HEK293 (cell line): Measurements from ENCODE around the gene TCF3.

ENCODE experiments used
- CTCF ChIA-PET: fragments of 350-600 bp; formaldehyde crosslinking; extraction: SDS; loops from one replicate; lab custom pipeline; 2021; ENCODE audit warnings: antibody characterized with exemption; lab: Yijun Ruan, JAX
- POLR2A ChIA-PET: fragments of 300-600 bp; formaldehyde crosslinking; extraction: SDS; loops from one replicate; lab custom pipeline; 2020; ENCODE audit warnings: antibody characterized with exemption, inconsistent platforms; lab: Yijun Ruan, JAX
- H3K27ac ChIP-seq: fragments of 200-500 bp; sonication (Bioruptor generic); 2 replicates; pipeline ENCODE4 v1.5.1; 2014; ENCODE audit warnings: low read depth, low read length, control low read depth, inconsistent platforms; ENCODE audit errors: extremely low read depth
- H3K36me3 ChIP-seq, 2 experiments: fragments of 200-500 bp in 1 of 2; sonication (Bioruptor generic) in 1 of 2; 1 replicate in 1 of 2; 2 replicates in 1 of 2; pipeline ENCODE4 v1.5.1; 2014 to 2017; ENCODE audit warnings: inconsistent platforms in 2 of 2, low read length in 2 of 2; ENCODE audit not compliant: control insufficient read depth in 2 of 2, insufficient read depth in 1 of 2
- H3K4me1 ChIP-seq: fragments of 200-500 bp; sonication (Bioruptor generic); 2 replicates; pipeline ENCODE4 v1.5.1; 2014; ENCODE audit warnings: mild to moderate bottlenecking, low read length, inconsistent platforms; ENCODE audit not compliant: control insufficient read depth, insufficient read depth
- H3K4me3 ChIP-seq: 2 replicates; pipeline ENCODE4 v1.5.1; 2011; ENCODE audit warnings: low read depth, mild to moderate bottlenecking, control low read depth, low read length, moderate library complexity
- H3K9me3 ChIP-seq: fragments of 200-500 bp; sonication (Bioruptor generic); 2 replicates; pipeline ENCODE4 v1.5.1; 2014; ENCODE audit warnings: low read depth, low read length, inconsistent platforms; ENCODE audit not compliant: control insufficient read depth, insufficient read depth
- GLIS1 ChIP-seq: fragments of 450-650 bp; formaldehyde crosslinking; IDR thresholded peaks from 2 replicates; pipeline ENCODE4 v1.5.1; 2016; ENCODE audit warnings: missing biosample characterization, missing genetic modification characterization
- HIC1 ChIP-seq: fragments of 450-650 bp; formaldehyde crosslinking; IDR thresholded peaks from 2 replicates; pipeline ENCODE4 v1.5.1; 2016; ENCODE audit warnings: missing biosample characterization, missing genetic modification characterization
- IKZF3 ChIP-seq: fragments of 450-650 bp; IDR thresholded peaks from 2 replicates; pipeline ENCODE4 v1.5.0; 2018; ENCODE audit warnings: missing biosample characterization, mild to moderate bottlenecking, missing genetic modification characterization, moderate library complexity
- INSM2 ChIP-seq: fragments of 450-650 bp; formaldehyde crosslinking; IDR thresholded peaks from 2 replicates; pipeline ENCODE4 v1.5.1; 2016; ENCODE audit warnings: missing biosample characterization, missing genetic modification characterization
- KLF10 ChIP-seq: fragments of 450-650 bp; IDR thresholded peaks from 2 replicates; pipeline ENCODE4 v1.5.1; 2018; ENCODE audit warnings: missing biosample characterization, mild to moderate bottlenecking, missing genetic modification characterization
- TCF7L2 ChIP-seq: IDR thresholded peaks from 2 replicates; pipeline ENCODE4 v1.6.1; 2011; ENCODE audit warnings: low read depth, mild to moderate bottlenecking, inconsistent platforms, low read length, moderate library complexity, borderline replicate concordance
- YY2 ChIP-seq: fragments of 450-650 bp; formaldehyde crosslinking; IDR thresholded peaks from 2 replicates; pipeline ENCODE4 v1.5.1; 2016; ENCODE audit warnings: missing biosample characterization, missing genetic modification characterization
- ZBTB20 ChIP-seq: fragments of 450-650 bp; formaldehyde crosslinking; IDR thresholded peaks from 2 replicates; pipeline ENCODE4 v1.5.1; 2016; ENCODE audit warnings: missing biosample characterization, missing genetic modification characterization
- ZFP37 ChIP-seq: fragments of 450-650 bp; formaldehyde crosslinking; IDR thresholded peaks from 2 replicates; pipeline ENCODE4 v1.5.1; 2016; ENCODE audit warnings: missing biosample characterization, missing genetic modification characterization
- ZFP69B ChIP-seq: fragments of 450-650 bp; formaldehyde crosslinking; IDR thresholded peaks from 2 replicates; pipeline ENCODE4 v1.5.1; 2016; ENCODE audit warnings: missing biosample characterization, missing genetic modification characterization
- ZIC2 ChIP-seq: fragments of 450-650 bp; formaldehyde crosslinking; IDR thresholded peaks from 2 replicates; pipeline ENCODE4 v1.5.1; 2016; ENCODE audit warnings: missing biosample characterization, missing genetic modification characterization
- ZNF121 ChIP-seq: fragments of 450-650 bp; formaldehyde crosslinking; IDR thresholded peaks from 2 replicates; pipeline ENCODE4 v1.5.1; 2016; ENCODE audit warnings: missing biosample characterization, missing genetic modification characterization
- ZNF155 ChIP-seq: fragments of 450-650 bp; formaldehyde crosslinking; IDR thresholded peaks from 2 replicates; pipeline ENCODE4 v1.5.1; 2016; ENCODE audit warnings: missing biosample characterization, missing genetic modification characterization
- ZNF2 ChIP-seq: fragments of 450-650 bp; formaldehyde crosslinking; IDR thresholded peaks from 2 replicates; pipeline ENCODE4 v1.5.1; 2016; ENCODE audit warnings: missing biosample characterization, missing genetic modification characterization
- ZNF280D ChIP-seq: fragments of 450-650 bp; formaldehyde crosslinking; IDR thresholded peaks from 2 replicates; pipeline ENCODE4 v1.5.1; 2016; ENCODE audit warnings: missing biosample characterization, missing genetic modification characterization
- ZNF341 ChIP-seq: fragments of 450-650 bp; formaldehyde crosslinking; IDR thresholded peaks from 2 replicates; pipeline ENCODE4; 2016; ENCODE audit warnings: low read depth, missing biosample characterization, missing genetic modification characterization
- ZNF366 ChIP-seq: fragments of 450-650 bp; formaldehyde crosslinking; conservative IDR thresholded peaks from 2 replicates; pipeline ENCODE4 v1.5.1; 2016; ENCODE audit warnings: missing biosample characterization, missing genetic modification characterization
- ZNF391 ChIP-seq: fragments of 450-650 bp; formaldehyde crosslinking; IDR thresholded peaks from 2 replicates; pipeline ENCODE4 v1.5.1; 2016; ENCODE audit warnings: low read depth, missing biosample characterization, missing genetic modification characterization, borderline replicate concordance
- ZNF529 ChIP-seq: fragments of 450-650 bp; formaldehyde crosslinking; IDR thresholded peaks from 2 replicates; pipeline ENCODE4 v1.5.1; 2017; ENCODE audit warnings: missing genetic modification characterization, missing biosample characterization; ENCODE audit not compliant: insufficient replicate concordance
- ZNF600 ChIP-seq: fragments of 450-650 bp; formaldehyde crosslinking; IDR thresholded peaks from 2 replicates; pipeline ENCODE4 v1.5.1; 2016; ENCODE audit warnings: missing biosample characterization, missing genetic modification characterization
- ZNF701 ChIP-seq: fragments of 450-650 bp; formaldehyde crosslinking; IDR thresholded peaks from 2 replicates; pipeline ENCODE4 v1.5.1; 2016; ENCODE audit warnings: missing biosample characterization, missing genetic modification characterization
- ZNF776 ChIP-seq: fragments of 450-650 bp; formaldehyde crosslinking; IDR thresholded peaks from 2 replicates; pipeline ENCODE4 v1.5.0; 2017; ENCODE audit warnings: missing biosample characterization, missing genetic modification characterization, borderline replicate concordance
- TF ChIP-seq, protein P1 (sequence below): fragments of 450-650 bp; formaldehyde crosslinking; IDR thresholded peaks from 2 replicates; pipeline ENCODE4 v1.5.1; 2016; ENCODE audit warnings: missing biosample characterization, missing genetic modification characterization
- TF ChIP-seq, protein P2 (sequence below): fragments of 450-650 bp; formaldehyde crosslinking; IDR thresholded peaks from 2 replicates; pipeline ENCODE4 v1.5.1; 2016; ENCODE audit warnings: missing biosample characterization, missing genetic modification characterization

Gene TCF3

GRCh38 chr19:1606138-1606651 is 46.2 kb downstream of the TCF3 start:
- ChIA-PET CTCF (interaction anchor here (0.5 to 2.1 kb wide), 11 partner anchors 9 to 442 kb away, joined by 3 to 6 read pairs (median 3); no protein-coding TSS in a partner anchor), POLR2A (interaction anchor here (1.4 to 2.1 kb wide), 4 partner anchors 13 to 46 kb away, joined by 4 to 27 read pairs (median 8); partner anchors contain the start of genes MBD3 and TCF3)
- Histone ChIP-seq H3K36me3 (peaks cover 0 to 31% of the 10 kb centered on the region in 2 experiments; a peak in 2 of 3 replicates), H3K4me1 (no peaks in the 10 kb centered on the region), H3K9me3 (no peaks in the 10 kb centered on the region), H3K4me3 (peak overlapping the region; percentile 53), H3K27ac (peak overlapping the region; percentile 47)
- TF ChIP-seq ZNF366 (tag by site-specific recombination) (peak; percentile 59; the same call in 1 of the 2 replicates), IKZF3 (peak; percentile 9; the same call in 1 of the 2 replicates), ZNF121 (tag by site-specific recombination) (peak; percentile 29; the same call in 1 of the 2 replicates), HIC1 (tag by site-specific recombination) (0 out of 2 replicates have a peak, but pooled peaks have one; percentile 31), ZNF529 (tag by site-specific recombination) (no peak), ZFP69B (tag by site-specific recombination) (no peak; the same call in 1 of the 2 replicates), TCF7L2 (no peak), ZFP37 (0 out of 2 replicates have a peak, but pooled peaks have one; percentile 25), ZNF280D (tag by site-specific recombination) (peak; percentile 86), YY2 (tag by site-specific recombination) (0 out of 2 replicates have a peak, but pooled peaks have one; percentile 16), INSM2 (peak; percentile 45; the same call in 1 of the 2 replicates), ZNF2 (tag by site-specific recombination) (0 out of 2 replicates have a peak, but pooled peaks have one; percentile 1), ZNF341 (tag by site-specific recombination) (0 out of 2 replicates have a peak, but pooled peaks have one; percentile 3)
- TF ChIP-seq, protein P1, sequence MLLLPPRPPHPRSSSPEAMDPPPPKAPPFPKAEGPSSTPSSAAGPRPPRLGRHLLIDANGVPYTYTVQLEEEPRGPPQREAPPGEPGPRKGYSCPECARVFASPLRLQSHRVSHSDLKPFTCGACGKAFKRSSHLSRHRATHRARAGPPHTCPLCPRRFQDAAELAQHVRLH: peak; percentile 88

DNA sequence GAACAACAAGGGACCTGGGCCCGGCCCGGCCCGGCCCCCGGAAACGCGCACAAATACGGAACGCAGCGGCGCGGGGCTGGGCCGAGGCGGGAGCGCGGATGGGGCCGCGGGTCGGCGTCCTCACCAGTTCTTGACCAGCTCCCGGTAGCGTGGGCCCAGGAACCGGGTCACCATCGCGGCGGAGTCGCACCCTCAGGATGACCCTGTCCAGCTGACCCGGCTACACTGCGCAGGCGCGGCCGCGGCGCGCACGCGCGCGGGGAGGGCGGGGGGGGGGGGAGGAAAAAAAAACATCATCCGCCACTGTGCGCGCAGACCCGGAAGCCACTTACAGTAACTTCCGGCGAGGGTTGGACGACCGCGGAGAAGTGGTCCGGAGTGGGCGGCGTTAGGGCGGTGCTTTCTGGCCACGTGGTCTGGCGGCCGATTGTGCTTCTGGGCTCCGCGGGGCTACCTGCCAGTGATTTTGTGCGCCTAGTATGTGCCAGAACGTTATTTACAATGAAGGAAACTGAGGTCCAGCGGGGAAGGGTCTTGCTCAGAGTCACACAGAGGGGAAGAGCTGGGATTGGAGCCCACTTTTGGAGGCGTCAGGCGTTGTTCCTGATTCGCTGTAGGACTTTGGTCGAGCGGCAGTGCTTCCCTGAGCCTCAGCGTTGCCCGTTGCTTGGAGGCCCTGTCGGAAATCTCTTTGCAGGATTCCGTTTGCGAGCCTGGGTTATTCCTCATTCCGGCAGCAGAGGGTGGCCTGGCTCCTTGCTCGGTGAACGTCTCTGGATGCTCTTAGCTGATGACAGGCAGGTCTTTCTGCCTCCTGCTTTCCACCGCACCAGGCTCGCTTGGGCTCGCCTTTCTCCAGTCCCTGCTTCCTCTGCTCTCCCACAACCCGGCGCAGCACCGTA is 46.9 kb downstream of the TCF3 start, which contains the start of gene UQCR11:
Gene UQCR11 (minus strand): TSS at position 227 of the 902 bp plus-strand sequence. CDS start 53 bp downstream, at position 174.
- no peaks in the 10 kb centered on the region for H3K4me1 ChIP-seq
- no peaks in the 10 kb centered on the region for H3K9me3 ChIP-seq
- peak within 1 kb of the TSS; percentile 96 for H3K4me3 ChIP-seq
- H3K36me3 ChIP-seq: peaks cover 0 to 28% of the 10 kb centered on the region in 2 experiments; a peak in 2 of 3 replicates
- H3K27ac ChIP-seq: peak within 1 kb of the TSS; percentile 76
- CTCF ChIA-PET: interaction anchor here (0.5 to 2.1 kb wide), 12 partner anchors 10 to 443 kb away, joined by 3 to 6 read pairs (median 4); no protein-coding TSS in a partner anchor
- POLR2A ChIA-PET: interaction anchor here (0.6 to 2.1 kb wide), 7 partner anchors 10 to 59 kb away, joined by 3 to 27 read pairs (median 5); partner anchors contain the start of genes MBD3 and TCF3
- 0 out of 2 replicates have a peak, but pooled peaks have one; percentile 10 for TF ChIP-seq ZIC2 (tag by site-specific recombination)
- no peak for TF ChIP-seq ZNF776 (tag by site-specific recombination)
- peak; percentile 65 for TF ChIP-seq ZBTB20
- TF ChIP-seq GLIS1 (tag by site-specific recombination): peak; percentile 66; the same call in 1 of the 2 replicates
- TF ChIP-seq ZNF155 (tag by site-specific recombination): no peak
- peak; percentile 41; the same call in 1 of the 2 replicates for TF ChIP-seq ZNF391
- no peak for TF ChIP-seq ZNF701 (tag by site-specific recombination)
- peak; percentile 85 for TF ChIP-seq ZFP37
- TF ChIP-seq ZNF600: peak; percentile 98
- TF ChIP-seq KLF10 (tag by site-specific recombination): peak; percentile 22; the same call in 1 of the 2 replicates
- TF ChIP-seq, protein P2, sequence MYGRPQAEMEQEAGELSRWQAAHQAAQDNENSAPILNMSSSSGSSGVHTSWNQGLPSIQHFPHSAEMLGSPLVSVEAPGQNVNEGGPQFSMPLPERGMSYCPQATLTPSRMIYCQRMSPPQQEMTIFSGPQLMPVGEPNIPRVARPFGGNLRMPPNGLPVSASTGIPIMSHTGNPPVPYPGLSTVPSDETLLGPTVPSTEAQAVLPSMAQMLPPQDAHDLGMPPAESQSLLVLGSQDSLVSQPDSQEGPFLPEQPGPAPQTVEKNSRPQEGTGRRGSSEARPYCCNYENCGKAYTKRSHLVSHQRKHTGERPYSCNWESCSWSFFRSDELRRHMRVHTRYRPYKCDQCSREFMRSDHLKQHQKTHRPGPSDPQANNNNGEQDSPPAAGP: peak; percentile 40; the same call in 1 of the 2 replicates
